Hematopoietic multipotent progenitor cell treated with erythropoietin and hydrocortisone succinate and interleukin-3 and kit ligand, for 8 days (in vitro differentiated cells): Measurements from ENCODE around the gene PCBP3.
"Not testable (repeated sequence)": the region's sequence is repeated elsewhere in the genome, so short reads cannot be mapped to it uniquely, and the experiment has no call there.

ENCODE experiments used
- DNase-seq: peaks from one replicate; pipeline ENCODE4 v3.0.0-alpha.2; 2015

PCBP3 gene

DNA sequence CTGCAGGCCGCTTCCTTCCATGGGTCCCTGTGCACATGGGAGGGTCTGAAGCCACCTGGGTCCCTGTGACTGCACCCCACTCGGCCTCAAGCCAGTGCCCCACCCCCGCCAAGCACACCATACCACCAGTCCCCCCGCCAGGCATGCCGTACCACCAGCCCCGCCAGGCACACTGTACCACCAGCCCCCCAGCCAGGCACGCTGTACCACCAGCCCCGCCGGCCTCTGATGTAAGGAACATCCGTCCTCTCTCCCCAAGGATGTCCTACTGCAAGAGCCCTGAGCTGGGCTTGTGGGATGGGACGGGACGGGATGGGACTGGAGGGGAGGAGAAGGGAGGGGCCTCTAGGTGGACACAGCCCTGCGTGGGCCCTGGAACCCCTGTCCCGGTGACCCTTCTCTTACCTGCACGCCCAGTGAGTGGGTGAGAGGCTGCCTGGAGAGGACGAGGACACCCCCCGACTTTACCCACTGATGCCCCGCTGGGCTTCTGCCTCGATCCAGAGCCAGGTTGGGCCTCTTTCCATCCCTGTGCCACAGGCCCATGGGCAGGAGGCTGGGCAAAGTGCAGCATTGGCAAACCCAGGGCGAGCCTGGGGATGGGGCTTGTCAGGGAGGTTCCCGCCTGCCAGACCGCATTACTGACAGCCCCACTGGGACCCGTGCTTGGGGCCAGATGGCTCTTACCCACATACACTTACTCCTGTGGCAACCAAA lies 297.3 kb downstream of the PCBP3 start:
- DNase-seq = no peak

DNA sequence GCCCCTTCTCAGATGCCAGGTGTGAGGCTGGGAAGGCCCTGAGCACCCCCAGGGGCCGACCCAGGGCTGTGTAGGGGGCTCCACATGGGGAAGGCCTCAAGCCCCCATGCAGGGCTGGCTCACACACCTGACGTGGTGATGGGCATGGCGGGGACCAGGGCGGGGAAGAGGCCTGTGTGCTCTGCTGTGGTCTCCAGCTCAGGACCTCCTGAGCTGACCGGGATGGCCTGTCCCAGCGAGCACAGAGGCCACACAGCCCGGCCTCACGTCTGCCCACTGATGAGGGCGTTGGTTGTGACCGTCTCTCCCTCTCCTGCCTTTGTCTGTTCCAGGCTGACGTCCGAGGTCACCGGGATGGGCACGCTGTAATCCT lies 297.8 kb downstream of the PCBP3 start:
- DNase-seq = no peak

DNA sequence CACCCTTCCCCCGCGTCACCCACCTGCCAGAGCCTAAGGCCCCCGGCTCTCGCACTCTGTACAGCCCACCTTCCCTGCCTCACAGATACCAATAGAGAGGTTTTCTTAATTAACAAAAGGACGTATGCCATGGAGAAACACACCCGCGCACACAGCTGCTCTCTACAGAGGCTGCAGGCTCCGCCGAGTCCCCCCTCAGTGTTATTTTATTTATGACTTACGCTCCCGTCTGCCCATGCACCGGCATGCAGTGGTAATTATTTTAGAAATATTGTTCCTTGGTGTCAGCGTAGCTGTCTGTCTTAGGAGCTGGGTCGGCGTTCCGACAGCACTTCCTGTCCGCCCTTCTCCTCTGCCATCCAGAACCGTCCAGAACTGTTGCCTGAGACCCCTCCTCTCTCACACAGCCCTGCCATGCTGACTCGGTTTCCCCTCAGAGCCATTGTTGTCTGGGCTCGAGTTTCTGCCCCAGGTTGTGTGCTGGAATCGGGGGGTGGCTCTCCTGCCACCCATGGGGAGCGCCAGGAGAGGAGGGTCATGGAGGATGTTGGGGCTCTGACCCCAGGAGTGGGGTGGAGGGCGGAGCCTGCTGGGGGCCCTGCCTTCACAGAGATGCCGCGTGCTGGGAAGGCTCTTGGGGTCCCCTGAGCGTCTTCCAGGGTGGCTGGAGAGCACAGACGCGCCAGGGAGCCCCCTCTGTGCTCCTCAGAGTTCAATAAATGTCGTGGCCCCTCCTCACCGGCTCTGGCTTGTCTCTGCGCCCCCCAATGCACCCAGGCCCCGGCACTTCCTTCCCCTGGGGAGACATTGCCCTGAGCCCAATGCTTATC lies 298.4 kb downstream of the PCBP3 start:
- DNase-seq = no peak

DNA sequence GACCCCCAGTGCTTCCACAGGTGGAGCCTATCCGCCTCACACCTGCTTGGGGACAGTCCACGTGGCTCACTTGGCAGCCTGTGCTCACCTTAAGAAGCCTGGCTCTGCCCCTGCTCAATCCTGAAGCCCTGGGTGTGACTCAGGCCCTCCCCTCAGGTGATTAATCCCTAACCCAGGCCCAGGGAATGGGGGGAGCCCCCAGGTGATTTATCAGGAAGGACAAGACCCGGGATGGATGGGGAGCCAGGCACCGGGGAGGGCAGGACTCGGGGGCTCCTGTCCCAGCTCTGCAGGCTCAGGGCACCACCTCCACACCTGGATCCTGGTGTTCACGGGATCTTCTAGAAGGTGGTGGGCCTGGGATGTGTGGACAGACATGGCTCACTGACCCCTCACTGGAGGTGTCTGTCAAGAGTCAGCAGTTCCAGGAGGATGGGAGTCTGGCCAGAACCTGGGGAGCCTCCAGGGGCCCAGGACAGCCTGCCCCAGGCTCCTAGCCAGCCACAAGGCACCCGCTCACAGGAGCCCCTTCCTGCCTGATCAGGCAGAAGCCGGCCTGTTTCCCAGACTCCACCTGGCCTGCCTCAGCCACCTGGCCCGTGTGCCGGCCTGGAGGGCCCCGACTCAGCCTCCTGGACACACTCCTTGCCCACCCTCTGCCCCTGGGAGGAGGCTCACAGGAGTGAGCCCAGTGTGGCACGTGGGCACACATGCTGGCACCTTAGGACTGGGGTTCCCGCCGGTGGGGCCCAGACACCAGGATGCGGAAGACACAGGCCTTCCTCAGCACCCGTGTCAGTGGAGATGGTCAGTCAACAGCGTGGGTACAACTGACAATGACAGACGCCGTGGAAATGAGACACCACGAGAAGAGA lies 299.5 kb downstream of the PCBP3 start:
- no peak for DNase-seq

DNA sequence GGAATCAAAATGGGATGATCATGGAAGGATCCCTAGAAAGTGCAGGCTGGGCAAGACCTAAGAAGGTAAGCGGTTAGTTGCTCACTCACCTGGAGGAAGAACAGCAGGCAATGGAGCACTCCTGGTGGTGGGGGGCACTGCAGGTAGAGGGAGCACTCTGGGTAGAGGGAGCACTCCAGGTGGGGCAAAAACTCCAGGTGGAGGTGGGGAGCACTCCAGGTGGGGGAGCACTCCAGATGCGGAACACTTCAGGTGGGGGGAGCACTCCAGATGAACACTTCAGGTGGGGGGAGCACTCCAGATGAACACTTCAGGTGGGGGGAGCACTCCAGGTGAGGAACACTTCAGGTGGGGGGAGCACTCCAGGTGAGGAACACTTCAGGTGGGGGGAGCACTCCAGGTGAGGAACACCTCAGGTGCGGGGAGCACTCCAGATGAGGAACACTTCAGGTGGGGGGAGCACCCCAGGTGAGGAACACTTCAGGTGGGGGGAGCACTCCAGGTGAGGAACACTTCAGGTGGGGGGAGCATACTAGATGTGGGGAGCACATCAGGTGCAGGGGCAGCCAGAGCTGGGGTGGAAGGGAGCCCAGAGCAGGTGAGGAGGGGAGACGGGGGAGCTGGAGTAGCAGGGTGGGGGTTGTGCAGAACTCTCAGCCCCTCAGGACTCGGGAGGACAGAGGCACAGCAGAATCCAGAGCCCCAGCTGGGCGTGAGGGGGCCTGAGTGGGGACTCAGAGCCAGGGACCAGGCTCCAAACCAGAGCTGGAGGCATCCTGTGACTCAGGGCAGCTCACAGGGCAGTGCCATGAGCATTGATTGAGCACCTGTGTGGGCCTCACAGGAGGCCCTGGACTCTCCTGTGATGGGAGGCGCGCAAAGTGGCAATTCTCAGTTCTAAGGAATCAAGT lies 300.4 kb downstream of the PCBP3 start:
- DNase-seq = no peak

- DNase-seq = no peak
Observed at GRCh38 chr21:45944601-45945000, 301.1 kb downstream of the PCBP3 start.

- DNase-seq = no peak
Observed at GRCh38 chr21:45945066-45945867, 301.7 kb downstream of the PCBP3 start.

GRCh38 chr21:45945868-45946210 lies 302.3 kb downstream of the PCBP3 start:
- no peak for DNase-seq

DNA sequence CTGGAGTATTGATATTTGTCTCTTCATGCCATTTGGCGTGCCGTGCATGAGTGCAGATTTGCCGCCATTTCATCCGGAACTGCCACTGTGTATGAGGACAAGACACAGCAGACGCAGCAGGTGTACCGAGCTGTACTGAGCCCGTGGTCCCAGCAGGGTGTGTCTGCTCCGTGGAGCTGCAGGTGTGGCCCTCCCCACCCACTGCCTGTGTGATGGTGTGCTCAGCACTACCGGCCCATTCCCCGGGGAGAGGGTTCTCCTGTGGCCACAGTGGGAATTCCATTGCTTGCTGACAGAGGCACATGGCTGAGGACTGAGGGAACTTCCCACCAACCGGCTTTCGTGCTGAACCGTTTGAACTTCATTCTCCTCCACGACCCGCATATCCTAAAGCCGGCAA lies 303.8 kb downstream of the PCBP3 start:
- DNase-seq = no peak

DNA sequence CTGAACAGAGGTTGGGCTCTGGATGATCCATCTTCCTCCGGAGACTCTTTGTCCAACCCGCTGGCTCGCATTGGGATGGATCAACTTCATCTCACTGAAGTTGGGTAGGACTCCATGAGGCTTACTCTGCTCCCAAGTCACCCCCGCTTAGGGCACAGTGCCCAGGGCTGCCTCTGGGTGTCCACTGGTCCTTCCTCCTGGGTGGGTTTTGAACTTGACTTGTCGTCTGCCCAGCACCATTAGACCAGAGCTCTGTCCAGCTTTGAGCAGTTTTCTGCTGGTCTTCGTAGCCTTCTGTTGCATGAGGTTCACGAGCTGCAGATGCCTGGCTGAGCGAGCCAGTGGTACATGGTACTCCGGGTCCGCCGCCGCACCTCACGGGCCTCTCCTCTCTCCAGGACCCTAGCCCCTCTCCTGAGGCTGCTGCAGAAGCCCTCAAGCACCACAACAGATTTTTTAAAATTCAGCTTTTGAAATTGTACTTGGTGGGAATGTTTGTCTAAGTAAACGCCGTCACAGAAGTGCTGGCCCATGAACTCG lies 304.3 kb downstream of the PCBP3 start:
- no peak for DNase-seq

DNA sequence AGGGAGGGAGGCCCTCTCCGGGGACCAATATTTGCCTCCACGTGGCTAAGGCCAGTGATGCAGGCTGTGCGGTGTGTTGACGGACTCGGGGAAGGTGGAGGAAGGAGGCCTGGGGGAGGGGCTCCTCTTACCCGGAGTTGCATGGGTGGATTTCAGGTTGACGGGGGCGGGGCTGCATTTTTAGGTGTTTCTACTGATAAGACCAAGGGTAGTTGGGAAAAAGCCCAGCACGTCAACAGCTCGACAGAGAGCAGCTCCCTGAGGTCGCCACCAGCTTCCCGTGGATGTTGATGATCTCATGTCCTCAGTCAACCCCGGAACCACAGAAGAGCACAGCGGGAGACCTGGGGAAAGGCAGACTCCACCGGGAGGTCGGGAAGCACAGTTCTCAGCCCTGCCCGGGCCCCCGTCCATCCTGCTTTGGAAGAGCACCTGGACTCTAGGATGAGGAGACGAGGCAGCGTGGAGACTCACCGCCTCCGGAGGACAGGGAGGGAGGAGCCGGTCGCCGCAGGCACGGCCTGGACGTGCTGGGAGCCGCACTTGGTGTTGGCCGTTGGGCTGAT lies 305.1 kb downstream of the PCBP3 start:
- no peak for DNase-seq

DNA sequence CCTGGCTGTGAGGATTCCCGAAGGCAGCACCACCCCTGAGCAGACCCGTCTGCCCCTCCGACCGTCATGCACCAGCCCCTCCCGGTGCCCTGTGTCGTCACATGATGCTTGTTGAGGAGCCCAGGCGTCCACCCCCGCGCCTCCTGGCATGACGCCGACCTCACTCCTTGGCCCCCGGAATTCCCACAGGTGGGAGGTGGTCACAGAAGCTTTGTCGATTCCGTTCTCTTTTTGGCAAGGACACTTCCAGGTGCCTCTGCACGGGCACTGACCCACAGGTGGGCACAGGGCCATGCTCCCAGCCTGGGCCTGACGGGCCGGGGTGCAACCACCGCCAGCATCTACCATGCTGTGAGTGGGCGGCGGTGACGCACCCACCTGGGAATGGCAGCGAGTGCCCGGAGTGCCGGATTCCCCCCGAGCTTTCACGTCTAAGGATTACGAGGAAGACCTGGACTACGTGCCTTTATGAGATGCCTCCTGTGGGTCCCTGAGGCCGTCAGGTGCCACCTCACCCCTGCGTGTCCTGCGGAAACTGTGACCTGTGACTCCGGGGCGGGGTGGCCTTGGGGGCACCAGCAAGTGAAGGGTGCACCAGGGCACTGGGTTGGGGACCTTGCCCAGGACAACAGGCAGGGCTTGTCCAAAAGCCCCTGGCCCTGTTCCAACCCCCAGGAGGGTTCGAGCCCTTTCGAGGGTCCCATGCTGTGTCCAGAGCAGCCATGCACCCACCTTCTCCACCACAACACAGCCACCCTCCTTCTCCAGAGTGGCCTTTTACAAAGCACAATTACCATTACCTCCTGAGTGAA lies 306.6 kb downstream of the PCBP3 start:
- no peak for DNase-seq

DNA sequence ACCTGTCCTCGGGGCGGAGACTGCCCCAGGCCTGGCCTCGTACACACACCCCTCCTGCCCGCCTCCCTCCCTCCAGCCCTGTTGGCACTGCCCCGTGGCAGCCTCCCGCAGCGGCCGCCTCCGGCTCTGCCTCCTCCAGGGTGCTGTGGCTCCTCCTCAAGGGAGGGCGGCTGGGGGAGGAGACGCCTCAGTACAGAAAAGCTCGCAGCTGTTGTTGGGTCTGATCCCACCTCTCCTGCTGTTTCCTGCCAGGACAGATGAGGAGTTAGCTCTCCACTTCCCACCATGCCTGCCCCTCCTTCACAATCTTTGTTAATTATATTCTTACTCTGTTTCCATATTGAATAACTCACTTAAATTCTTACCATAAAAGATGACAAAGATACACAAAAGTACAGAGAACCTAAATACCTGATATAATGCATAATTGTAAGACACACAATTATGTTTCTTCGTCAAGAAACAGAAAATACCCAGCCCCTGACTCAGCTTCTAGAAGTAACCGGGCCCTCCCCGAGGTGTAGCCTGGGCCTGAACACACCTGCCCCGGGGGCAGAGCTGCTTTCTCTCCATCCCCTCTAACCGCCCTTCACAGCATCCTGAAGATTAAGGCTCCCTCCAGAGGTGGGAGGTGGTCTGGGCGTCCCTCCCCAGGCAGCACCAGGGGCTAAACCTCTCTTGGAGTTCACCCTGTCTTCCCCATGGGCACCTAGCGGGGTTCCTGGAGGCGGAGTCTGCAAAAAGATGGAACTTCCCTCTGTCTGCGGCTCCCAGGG lies 307.4 kb downstream of the PCBP3 start:
- DNase-seq = no peak

- DNase-seq = no peak
Observed at GRCh38 chr21:45951676-45952075, 308.2 kb downstream of the PCBP3 start.

- not testable (repeated sequence) for DNase-seq
Observed at GRCh38 chr21:45952527-45952926, 309.0 kb downstream of the PCBP3 start.

- no peak for DNase-seq
Observed at GRCh38 chr21:45952974-45953373, 309.4 kb downstream of the PCBP3 start.

GRCh38 chr21:45954261-45954660 lies 310.7 kb downstream of the PCBP3 start:
- DNase-seq = no peak

DNA sequence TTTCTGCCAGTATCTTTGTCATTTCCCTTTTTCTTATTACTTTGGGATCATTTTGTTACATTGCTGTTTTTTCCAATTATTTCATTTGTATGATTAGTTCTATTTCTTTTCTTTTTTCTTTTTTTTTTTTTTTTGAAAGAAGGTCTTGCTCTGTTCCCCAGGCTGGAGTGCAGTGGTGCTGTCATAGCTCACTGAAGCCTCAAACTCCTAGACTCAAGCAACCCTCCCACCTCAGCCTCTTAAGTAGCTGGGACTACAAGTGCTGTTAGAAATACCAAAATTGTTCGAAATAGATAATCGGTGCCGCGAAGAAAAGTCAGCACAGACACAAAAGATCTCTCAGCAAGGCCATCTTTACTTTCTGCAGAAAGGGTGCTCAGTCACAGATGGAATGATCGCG lies 311.4 kb downstream of the PCBP3 start:
- DNase-seq = no peak

- DNase-seq = no peak
Observed at GRCh38 chr21:45957551-45957950, 314.0 kb downstream of the PCBP3 start.
